ENCODE measurements around the gene EIF1AD. TPM values are rescaled to one million over a fixed set of nuclear protein-coding genes. Genes with fewer than 3 reads are reported as not detected.

EIF1AD gene, protein sequence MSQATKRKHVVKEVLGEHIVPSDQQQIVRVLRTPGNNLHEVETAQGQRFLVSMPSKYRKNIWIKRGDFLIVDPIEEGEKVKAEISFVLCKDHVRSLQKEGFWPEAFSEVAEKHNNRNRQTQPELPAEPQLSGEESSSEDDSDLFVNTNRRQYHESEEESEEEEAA
- total RNA-seq, result 10 to 100 TPM; 12.1 to 33.5 (median 25.4) TPM

DNA sequence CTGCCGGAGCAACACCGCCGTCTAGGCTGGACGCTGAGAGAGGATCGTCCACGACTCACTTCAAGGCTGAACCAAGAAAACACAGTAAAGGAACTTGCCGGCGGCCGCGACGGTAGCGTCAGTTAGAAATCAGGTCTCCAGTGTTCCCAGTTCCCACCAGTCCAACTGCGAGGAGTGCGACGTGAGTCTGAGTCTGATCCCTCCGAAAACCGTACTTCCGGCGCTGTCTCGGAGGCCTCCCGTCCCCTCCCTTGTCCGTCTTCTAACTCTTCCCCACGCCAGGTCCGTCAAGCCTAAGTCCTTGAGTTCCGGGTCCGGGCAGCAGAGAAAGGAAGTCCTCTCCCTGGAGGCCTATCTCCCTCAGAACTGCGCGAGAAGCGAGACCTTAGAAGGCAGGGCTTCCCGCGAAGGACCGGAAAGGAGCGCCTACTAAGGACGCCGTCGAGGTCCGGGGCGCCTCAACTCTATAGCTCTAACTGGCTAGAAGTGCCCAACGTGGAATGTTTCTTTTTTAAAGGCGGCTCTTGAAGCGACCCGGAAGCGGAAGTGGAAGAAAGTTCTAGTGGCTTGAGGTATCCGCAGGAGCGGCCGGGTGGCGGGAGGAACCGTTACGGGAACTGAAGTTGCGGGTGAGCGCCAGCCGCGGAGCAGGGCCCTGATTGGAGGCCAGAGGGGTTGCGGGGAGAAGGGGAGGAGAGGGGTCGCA is at the start of gene EIF1AD, which contains the start of gene BANF1:
EIF1AD (minus strand) TSS at position 216 of the 706 bp plus-strand sequence. CDS start 1,768 bp downstream, outside the sequence.
BANF1 (plus strand) TSS at position 562 of the 706 bp plus-strand sequence. CDS start 748 bp downstream, outside the sequence.
- no peak for TF ChIP-seq CTCF (IDR thresholded peaks at IDR 0.05; ENCODE audit: low read depth)

DNA sequence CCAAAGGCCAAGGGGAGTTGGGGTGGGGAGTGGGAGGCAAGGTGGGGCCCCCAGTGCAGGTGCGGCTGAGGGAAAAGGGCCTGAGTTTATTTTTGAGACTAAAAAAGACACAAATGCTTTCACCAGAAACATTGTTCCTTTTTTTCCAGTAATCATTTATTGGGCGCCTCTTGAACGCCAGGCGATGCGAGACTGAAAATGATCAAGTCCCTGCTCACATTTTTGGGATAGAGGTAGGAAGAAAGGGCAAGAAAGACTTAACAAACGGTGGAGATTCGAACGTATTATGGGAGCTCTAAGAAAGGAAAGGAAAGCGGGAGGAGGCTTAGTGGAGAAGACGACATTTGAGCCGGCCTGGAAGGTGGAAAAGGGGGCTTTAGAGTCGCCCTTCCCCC is 49.4 kb upstream of the EIF1AD start:
- no peak for TF ChIP-seq CTCF (IDR thresholded peaks at IDR 0.05; ENCODE audit: low read depth)

DNA sequence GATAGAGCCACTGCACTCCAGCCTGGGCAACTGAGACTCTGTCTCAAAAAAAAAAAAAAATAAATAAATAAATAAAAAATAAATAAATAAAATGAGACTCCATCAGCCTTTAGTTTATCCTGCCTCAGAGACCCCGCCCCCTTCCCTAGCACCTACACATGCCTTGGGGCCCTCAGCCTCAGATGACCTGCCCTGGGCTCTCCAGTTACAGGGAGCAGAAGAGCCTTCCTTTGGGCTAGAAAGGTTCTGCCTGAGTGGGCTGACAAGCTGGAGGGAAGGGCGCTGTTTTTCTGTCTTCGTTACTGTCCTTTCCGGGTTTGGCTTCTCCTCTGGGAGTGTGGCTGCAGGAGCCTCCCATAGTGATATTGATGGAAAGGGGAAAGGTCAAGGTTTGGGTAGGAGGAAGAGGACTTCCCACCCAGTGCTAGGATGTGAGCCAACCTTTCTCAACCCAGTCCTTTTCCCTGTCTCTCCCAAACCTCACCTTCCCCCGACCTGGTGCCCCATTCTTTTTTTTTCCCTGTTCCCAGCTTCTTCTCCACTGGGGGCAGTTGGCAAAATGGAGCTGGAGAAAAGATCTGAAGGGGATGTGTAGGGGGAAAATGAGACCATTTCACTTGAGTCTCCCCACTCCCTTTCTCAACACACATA is 48.7 kb upstream of the EIF1AD start:
- no peak for TF ChIP-seq CTCF (IDR thresholded peaks at IDR 0.05; ENCODE audit: low read depth)

DNA sequence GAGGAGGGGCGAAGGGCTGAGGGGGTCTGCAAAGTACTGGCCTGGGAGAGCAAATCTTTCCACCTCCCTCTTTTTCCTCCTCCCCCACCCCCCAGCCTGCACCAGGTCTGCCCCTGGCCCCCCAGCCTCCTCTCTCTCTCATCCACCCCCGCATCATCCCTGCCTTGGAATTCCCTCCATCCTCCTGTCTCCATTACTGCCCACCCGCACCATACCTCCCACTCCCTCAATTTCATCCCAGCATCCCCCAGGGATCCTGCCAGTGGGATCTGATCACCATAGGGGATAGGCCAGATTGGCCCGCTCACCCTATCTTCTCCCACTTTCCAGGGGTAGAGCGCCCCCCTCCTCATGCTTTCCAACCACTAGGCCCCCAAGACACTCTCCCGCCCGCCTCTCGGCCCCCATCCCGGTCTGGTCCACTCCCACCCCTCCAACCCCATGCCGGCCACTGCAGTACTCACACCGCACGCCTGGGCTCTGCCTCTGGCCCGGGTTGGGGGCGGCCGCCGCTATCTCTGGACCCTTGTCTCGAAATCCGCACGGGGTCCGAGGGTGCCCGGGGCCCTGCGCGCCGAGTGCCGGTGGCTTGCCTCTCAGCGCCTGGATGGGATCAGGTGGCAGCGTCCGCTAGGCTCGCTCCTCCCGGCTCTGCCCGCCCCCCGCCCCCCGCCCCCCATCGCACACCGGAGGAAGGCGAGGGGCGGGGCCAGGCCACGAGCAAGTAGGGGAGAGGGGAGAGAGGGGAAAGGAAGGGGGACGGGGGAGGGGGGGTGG is 46.8 kb upstream of the EIF1AD start, which contains the start of gene GAL3ST3:
GAL3ST3 (minus strand) TSS at position 615 of the 777 bp plus-strand sequence. CDS start 3,746 bp downstream, outside the sequence.
- TF ChIP-seq CTCF (IDR thresholded peaks at IDR 0.05; ENCODE audit: low read depth), result no peak

GRCh38 chr11:66047541-66048365 is 45.8 kb upstream of the EIF1AD start:
- TF ChIP-seq CTCF (IDR thresholded peaks at IDR 0.05; ENCODE audit: low read depth), result no peak

DNA sequence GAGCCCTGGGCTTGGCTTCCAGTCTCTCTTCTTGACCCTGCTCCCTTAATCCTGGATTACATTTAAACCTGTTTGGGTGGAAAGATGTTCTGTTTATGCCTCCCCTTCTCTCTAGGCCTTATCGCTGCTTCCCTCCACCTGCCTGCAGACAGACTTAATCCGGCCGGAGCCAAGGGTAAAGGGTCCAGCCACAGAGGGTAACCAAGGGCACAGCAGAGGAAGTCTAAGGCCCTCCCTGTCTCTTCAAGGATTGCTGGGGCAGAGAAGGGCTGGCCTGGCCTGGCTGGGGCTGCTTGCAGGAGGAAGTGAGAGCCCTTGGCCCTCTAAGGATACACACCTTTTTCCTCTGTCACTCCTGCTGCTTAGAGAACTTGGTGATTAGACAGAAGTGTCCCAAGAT is 44.9 kb upstream of the EIF1AD start:
- no peak for TF ChIP-seq CTCF (IDR thresholded peaks at IDR 0.05; ENCODE audit: low read depth)

Measured in subcutaneous adipose tissue (tissue), 4 donors.